ENCODE results near the gene ELMO1. TPM values are rescaled to one million over a fixed set of nuclear protein-coding genes. Genes with fewer than 3 reads are reported as not detected.

Gene ELMO1
- total and polyA plus RNA-seq, 10 of the 15 experiments (the other 5 are each of a cell fraction or from before 2014, with no cell fraction given) = 22.6 to 85.9 (median 56.6) TPM

DNA sequence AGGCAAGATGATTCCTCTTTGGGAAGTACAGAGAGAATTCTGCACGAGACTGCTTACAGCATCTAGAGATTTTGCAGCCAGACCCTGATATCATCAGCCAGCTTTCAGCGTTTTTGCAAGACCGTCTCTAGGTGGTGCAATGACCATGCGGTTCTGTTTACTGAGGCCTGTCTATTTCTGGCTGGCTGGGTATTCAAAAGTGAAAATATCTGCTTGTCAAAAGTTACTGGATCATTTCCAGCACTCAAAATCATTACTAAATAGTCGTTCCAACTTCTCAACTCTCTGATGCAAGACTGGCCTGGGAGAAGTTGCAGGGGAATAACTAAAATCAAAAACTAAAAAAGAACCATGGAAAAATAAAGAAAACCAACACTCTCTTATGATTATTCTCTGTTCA is 240.1 kb downstream of the ELMO1 start (continued):
- TF ChIP-seq ETV6 (conservative IDR thresholded peaks at IDR 0.05 in 1 of 2, IDR thresholded peaks at IDR 0.05 in 1 of 2; ENCODE audit: borderline replicate concordance in 1 of 2, low read depth in 1 of 2) = no peak
- TF ChIP-seq, protein P1, sequence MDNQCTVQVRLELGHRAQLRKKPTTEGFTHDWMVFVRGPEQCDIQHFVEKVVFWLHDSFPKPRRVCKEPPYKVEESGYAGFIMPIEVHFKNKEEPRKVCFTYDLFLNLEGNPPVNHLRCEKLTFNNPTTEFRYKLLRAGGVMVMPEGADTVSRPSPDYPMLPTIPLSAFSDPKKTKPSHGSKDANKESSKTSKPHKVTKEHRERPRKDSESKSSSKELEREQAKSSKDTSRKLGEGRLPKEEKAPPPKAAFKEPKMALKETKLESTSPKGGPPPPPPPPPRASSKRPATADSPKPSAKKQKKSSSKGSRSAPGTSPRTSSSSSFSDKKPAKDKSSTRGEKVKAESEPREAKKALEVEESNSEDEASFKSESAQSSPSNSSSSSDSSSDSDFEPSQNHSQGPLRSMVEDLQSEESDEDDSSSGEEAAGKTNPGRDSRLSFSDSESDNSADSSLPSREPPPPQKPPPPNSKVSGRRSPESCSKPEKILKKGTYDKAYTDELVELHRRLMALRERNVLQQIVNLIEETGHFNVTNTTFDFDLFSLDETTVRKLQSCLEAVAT (IDR thresholded peaks at IDR 0.05) = no peak
- TF ChIP-seq MEF2B (IDR thresholded peaks at IDR 0.05; ENCODE audit: partially characterized antibody, poor library complexity, severe bottlenecking) = peak; percentile 32
- no peak for TF ChIP-seq ZZZ3 (IDR thresholded peaks at IDR 0.05; ENCODE audit: control insufficient read depth, insufficient read length, low read depth)
- TF ChIP-seq, protein P2, sequence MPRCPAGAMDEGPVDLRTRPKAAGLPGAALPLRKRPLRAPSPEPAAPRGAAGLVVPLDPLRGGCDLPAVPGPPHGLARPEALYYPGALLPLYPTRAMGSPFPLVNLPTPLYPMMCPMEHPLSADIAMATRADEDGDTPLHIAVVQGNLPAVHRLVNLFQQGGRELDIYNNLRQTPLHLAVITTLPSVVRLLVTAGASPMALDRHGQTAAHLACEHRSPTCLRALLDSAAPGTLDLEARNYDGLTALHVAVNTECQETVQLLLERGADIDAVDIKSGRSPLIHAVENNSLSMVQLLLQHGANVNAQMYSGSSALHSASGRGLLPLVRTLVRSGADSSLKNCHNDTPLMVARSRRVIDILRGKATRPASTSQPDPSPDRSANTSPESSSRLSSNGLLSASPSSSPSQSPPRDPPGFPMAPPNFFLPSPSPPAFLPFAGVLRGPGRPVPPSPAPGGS (IDR thresholded peaks at IDR 0.05; ENCODE audit: borderline replicate concordance, insufficient read depth, low read depth, low read length, poor library complexity, severe bottlenecking) = no peak
- TF ChIP-seq ATF7 (IDR thresholded peaks at IDR 0.05; ENCODE audit: low read depth) = no peak
- TF ChIP-seq JUNB (IDR thresholded peaks at IDR 0.05) = no peak
- TF ChIP-seq, protein P3, sequence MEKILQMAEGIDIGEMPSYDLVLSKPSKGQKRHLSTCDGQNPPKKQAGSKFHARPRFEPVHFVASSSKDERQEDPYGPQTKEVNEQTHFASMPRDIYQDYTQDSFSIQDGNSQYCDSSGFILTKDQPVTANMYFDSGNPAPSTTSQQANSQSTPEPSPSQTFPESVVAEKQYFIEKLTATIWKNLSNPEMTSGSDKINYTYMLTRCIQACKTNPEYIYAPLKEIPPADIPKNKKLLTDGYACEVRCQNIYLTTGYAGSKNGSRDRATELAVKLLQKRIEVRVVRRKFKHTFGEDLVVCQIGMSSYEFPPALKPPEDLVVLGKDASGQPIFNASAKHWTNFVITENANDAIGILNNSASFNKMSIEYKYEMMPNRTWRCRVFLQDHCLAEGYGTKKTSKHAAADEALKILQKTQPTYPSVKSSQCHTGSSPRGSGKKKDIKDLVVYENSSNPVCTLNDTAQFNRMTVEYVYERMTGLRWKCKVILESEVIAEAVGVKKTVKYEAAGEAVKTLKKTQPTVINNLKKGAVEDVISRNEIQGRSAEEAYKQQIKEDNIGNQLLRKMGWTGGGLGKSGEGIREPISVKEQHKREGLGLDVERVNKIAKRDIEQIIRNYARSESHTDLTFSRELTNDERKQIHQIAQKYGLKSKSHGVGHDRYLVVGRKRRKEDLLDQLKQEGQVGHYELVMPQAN (conservative IDR thresholded peaks at IDR 0.05) = no peak
- TF ChIP-seq CEBPB (IDR thresholded peaks at IDR 0.05; ENCODE audit: borderline replicate concordance in 1 of 2, low read depth in 2 of 2, low read length in 2 of 2) = no peak
- TF ChIP-seq EZH2 (IDR thresholded peaks at IDR 0.05; ENCODE audit: borderline replicate concordance, control insufficient read depth, low read depth, low read length) = no peak
- 0 out of 2 replicates have a peak, but pooled peaks have one; percentile 10 for TF ChIP-seq RUNX3 (IDR thresholded peaks at IDR 0.05; ENCODE audit: low read length)
- TF ChIP-seq NR2C1 (IDR thresholded peaks at IDR 0.05) = no peak
- no peak for TF ChIP-seq KDM1A (IDR thresholded peaks at IDR 0.05; ENCODE audit: borderline replicate concordance)
- no peak for TF ChIP-seq GABPA (IDR thresholded peaks at IDR 0.05; ENCODE audit: low read depth)
- no peak for TF ChIP-seq CBX5 (IDR thresholded peaks at IDR 0.05; ENCODE audit: low read depth)
- 0 out of 3 replicates have a peak, but pooled peaks have one; percentile 17 for TF ChIP-seq POU2F2 (IDR thresholded peaks at IDR 0.05; ENCODE audit: borderline replicate concordance, low read depth, low read length)
- no peak for TF ChIP-seq DPF2 (IDR thresholded peaks at IDR 0.05)
- no peak for TF ChIP-seq ZNF217 (IDR thresholded peaks at IDR 0.05)
- peak; percentile 31; the same call in 1 of the 2 replicates for TF ChIP-seq YY1 (IDR thresholded peaks at IDR 0.05; ENCODE audit: low read depth, low read length)
- TF ChIP-seq SMC3 (IDR thresholded peaks at IDR 0.05; ENCODE audit: borderline replicate concordance, low read length) = peak; percentile 69; the same call in 1 of the 2 replicates
- no peak for TF ChIP-seq SMAD5 (IDR thresholded peaks at IDR 0.05; ENCODE audit: low read depth)
- peak; percentile 87 for TF ChIP-seq RAD21 (IDR thresholded peaks at IDR 0.05; ENCODE audit: insufficient read depth, low read depth, low read length)
- TF ChIP-seq POLR2AphosphoS5 (IDR thresholded peaks at IDR 0.05; ENCODE audit: low read length) = no peak

Measured in GM12878 (cell line).